Left ventricle myocardium inferior (tissue), 1 donor: ENCODE data around the gene TMEM141. TPM values are rescaled to one million over a fixed set of nuclear protein-coding genes. Genes with fewer than 3 reads are reported as not detected.

ENCODE experiments used
- DNase-seq: peaks from one replicate; pipeline ENCODE4 v3.0.0-alpha.2; 2020
- H3K27ac ChIP-seq: fragments of 200-600 bp; replicated peaks from 2 replicates; pipeline ENCODE4 v1.8.0; 2021
- H3K27me3 ChIP-seq: fragments of 200-600 bp; 2 replicates; pipeline ENCODE4 v1.8.0; 2021; ENCODE audit warnings: low read depth
- H3K36me3 ChIP-seq: fragments of 200-600 bp; 2 replicates; pipeline ENCODE4 v1.8.0; 2021
- H3K4me1 ChIP-seq: fragments of 200-600 bp; 2 replicates; pipeline ENCODE4 v1.8.0; 2021
- H3K4me3 ChIP-seq: fragments of 200-600 bp; 2 replicates; pipeline ENCODE4 v1.8.0; 2021; ENCODE audit warnings: mild to moderate bottlenecking, moderate library complexity
- H3K9me3 ChIP-seq: fragments of 200-600 bp; replicated peaks from 2 replicates; pipeline ENCODE4 v1.8.0; 2021
- intact Hi-C: fragments of 100-400 bp; cut with micrococcal nuclease; formaldehyde crosslinking; loops from one replicate; pipeline ENCODE4 v1.11.0; 2022
- total RNA-seq: library from RNA; stranded (reverse); fragmentation: NEBNext Ultra II Directional; extraction: Animal tissue kit (Norgen Biotek cat#: 25700); gene quantifications from one replicate; pipeline ENCODE4 v1.2.1, GENCODE V29; 2021
- TF ChIP-seq, protein P1 (sequence below): fragments of 200-600 bp; IDR thresholded peaks from 2 replicates; pipeline ENCODE4 v1.8.0; 2021; ENCODE audit warnings: antibody characterized with exemption, mild to moderate bottlenecking, borderline replicate concordance
- donor health status: DM: no; HTN: yes; CAD: no; lungs with severe emphysema.

Gene TMEM141
- total RNA-seq, 1 donor from 2014 or later, result 71.4 TPM

DNA sequence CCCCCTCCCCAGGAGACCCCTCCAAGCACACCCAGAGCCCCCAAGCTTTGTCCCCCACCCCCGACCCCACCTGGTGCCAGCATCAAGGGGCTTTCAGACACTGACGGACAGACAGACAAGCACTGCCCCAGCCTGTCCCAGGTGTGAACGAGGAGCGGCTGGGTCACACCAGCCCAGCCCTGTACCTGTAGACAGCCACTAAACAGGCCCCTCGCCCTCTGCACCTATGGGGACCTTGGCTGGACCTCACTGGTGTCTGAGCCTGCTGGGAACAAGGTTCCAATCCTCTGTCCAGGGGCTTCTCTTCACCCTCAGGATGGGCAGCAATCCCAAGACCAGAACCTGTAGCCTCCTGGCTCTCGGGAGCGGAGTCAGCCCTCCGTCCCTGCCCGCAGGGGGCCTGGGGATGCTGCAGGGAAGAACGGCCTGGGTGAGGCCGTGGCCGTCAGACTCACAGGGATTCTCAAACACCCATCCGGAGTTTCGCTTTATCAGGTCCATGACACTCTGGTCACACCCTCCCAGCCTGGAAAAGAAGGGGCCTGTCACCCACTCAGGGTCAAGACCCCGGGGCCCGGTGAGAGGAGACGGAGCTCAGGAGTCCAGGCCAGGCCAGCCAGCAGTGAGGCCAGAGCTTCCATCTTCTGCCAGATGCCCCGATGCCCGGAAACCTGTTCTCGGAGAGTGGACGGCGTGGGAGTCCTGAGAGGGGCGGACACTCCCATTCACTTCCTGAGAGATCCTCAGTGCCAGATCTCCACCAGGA, 45.6 kb upstream of the TMEM141 start:
- DNase-seq, result no peak
- Histone ChIP-seq H3K9me3 (no peaks in the 10 kb centered on the region), H3K27me3 (peaks cover 27% of the 10 kb centered on the region), H3K4me3 (peak overlapping the region; percentile 61), H3K4me1 (peaks cover 65% of the 10 kb centered on the region), H3K36me3 (no peaks in the 10 kb centered on the region), H3K27ac (peak overlapping the region; percentile 86)
- TF ChIP-seq, protein P1, sequence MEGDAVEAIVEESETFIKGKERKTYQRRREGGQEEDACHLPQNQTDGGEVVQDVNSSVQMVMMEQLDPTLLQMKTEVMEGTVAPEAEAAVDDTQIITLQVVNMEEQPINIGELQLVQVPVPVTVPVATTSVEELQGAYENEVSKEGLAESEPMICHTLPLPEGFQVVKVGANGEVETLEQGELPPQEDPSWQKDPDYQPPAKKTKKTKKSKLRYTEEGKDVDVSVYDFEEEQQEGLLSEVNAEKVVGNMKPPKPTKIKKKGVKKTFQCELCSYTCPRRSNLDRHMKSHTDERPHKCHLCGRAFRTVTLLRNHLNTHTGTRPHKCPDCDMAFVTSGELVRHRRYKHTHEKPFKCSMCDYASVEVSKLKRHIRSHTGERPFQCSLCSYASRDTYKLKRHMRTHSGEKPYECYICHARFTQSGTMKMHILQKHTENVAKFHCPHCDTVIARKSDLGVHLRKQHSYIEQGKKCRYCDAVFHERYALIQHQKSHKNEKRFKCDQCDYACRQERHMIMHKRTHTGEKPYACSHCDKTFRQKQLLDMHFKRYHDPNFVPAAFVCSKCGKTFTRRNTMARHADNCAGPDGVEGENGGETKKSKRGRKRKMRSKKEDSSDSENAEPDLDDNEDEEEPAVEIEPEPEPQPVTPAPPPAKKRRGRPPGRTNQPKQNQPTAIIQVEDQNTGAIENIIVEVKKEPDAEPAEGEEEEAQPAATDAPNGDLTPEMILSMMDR, result no peak
- intact Hi-C loops, result no loop called here

DNA sequence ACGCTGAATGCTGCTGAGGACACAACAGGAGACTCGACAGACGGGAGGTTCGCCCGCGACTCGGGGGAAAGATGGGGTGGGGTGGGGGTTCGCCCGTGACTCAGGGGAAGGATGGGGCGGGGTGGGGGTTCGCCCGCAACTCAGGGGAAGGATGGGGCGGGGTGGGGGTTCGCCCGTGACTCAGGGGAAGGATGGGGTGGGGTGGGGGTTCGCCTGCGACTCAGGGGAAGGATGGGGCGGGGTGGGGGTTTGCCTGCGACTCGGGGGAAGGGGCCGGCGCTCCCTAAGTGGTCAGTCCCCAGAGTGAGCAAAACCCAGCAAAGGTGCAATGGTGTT, 45.0 kb upstream of the TMEM141 start:
- peaks cover 60% of the 10 kb centered on the region for H3K4me1 ChIP-seq
- TF ChIP-seq, protein P1, result no peak
- peaks cover 27% of the 10 kb centered on the region for H3K27me3 ChIP-seq
- intact Hi-C loops, result no loop called here
- no peak for DNase-seq
- H3K27ac ChIP-seq, result peak overlapping the region; percentile 86
- peak overlapping the region; percentile 61 for H3K4me3 ChIP-seq
- no peaks in the 10 kb centered on the region for H3K36me3 ChIP-seq
- H3K9me3 ChIP-seq, result peaks cover under 1% of the 10 kb centered on the region

DNA sequence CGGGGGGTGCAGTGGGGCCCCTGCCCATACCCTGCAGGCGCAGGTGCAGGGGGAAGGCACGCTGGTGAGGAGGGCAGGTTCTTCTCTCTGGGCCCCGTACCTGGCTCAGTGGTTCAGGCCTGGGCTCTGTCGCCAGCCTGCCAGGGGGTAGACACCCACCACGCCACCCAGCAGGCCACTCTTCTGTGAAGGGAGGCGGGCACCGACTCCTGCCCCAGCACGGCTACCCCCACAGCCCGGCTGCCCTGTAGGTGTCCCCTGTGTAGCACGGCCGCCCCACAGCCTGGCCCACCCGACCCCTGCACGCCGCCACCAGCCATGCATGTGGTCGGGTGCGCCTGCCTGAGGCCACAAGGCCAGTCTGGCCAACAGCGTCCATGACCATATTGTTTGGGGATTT, 44.5 kb upstream of the TMEM141 start:
- DNase-seq, result no peak
- TF ChIP-seq, protein P1, result no peak
- H3K4me1 ChIP-seq, result peaks cover 55% of the 10 kb centered on the region
- peaks cover 23% of the 10 kb centered on the region for H3K27me3 ChIP-seq
- peak overlapping the region; percentile 86 for H3K27ac ChIP-seq
- peaks cover 6% of the 10 kb centered on the region for H3K9me3 ChIP-seq
- intact Hi-C loops, result no loop called here
- peak overlapping the region; percentile 61 for H3K4me3 ChIP-seq
- no peaks in the 10 kb centered on the region for H3K36me3 ChIP-seq

DNA sequence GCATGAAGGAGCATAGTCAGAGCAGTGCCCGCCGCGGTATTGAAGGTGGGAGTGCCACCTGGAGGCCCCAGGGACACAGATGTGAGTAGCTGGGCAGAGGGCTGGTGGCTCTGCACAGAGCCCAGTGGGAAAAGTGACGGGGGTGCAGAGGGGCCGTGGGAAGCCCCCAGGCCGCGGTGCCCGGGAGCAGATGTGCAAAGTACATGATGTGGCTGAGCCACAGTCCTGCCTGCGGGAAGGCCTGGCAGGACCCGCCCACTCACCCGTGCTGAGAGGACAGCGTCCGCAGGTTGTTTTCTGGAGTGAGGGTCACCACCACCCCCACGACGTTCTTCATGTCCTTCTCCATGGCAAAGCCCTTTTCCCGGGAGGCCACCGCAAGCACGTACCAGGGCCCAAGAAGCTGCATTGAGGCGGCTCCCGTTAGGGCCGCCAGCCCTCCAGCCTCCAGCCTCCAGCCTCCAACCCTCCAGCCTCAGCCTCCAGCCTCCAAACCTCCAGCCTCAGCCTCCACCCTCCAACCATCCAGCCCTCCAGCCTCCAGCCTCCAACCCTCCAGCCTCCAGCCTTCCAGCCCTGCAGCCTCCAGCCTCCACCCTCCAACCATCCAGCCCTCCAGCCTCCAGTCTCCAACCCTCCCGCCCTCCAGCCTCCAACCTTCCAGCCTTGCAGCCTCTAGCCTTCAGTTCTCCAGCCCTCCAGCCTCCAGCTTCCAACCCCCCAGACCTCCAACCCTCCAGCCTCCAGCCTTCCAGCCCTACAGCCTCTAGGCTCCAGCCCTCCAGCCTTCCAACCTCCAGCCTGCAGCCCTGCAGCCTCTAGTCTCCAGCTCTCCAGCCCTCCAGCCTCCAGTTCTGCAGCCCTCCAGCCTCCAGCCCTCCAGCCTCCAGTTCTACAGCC, 43.7 kb upstream of the TMEM141 start:
- DNase-seq, result no peak
- intact Hi-C loops, result no loop called here
- no peaks in the 10 kb centered on the region for H3K36me3 ChIP-seq
- peaks cover 15% of the 10 kb centered on the region for H3K27me3 ChIP-seq
- H3K9me3 ChIP-seq, result peaks cover 13% of the 10 kb centered on the region
- TF ChIP-seq, protein P1, result no peak
- peak overlapping the region; percentile 90 for H3K27ac ChIP-seq
- H3K4me3 ChIP-seq, result no peak overlapping the region
- peaks cover 47% of the 10 kb centered on the region for H3K4me1 ChIP-seq

DNA sequence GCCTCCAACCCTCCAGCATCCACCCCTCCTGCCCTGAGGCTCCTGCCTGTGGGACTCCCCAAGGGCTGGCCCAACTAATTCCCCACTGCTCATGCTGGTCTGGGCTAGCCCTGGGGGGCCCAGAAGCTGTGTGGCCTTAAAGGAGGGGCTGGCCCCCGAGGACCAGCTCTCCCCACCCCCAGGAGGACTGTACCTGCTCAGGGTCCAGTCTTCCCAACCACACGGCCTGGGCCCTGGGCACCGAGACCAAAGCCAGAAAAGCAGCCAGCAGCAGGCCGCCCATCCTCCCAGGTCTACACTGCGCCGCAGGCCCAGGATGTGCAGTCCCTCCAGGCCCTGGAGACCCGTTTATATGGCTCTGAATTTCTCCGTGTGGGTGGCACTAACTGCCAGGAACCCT, 42.9 kb upstream of the TMEM141 start, which contains the start of gene LCN6:
Gene LCN6, minus strand, starts transcription at position 325 of the 400 bp plus-strand sequence. Its CDS starts 42 bp downstream, at position 283.
- peaks cover 39% of the 10 kb centered on the region for H3K4me1 ChIP-seq
- H3K36me3 ChIP-seq, result no peaks in the 10 kb centered on the region
- no peak for DNase-seq
- TF ChIP-seq, protein P1, result no peak
- H3K27me3 ChIP-seq, result peaks cover 8% of the 10 kb centered on the region
- peak within 1 kb of the TSS; percentile 23 for H3K4me3 ChIP-seq
- peaks cover 13% of the 10 kb centered on the region for H3K9me3 ChIP-seq
- peak within 1 kb of the TSS; percentile 90 for H3K27ac ChIP-seq
- intact Hi-C loops, result no loop called here
